ENCODE measurements around the gene ADGRG4. TPM values are rescaled to one million over a fixed set of nuclear protein-coding genes. Genes with fewer than 3 reads are reported as not detected.
"Not testable (repeated sequence)": the region's sequence is repeated elsewhere in the genome, so short reads cannot be mapped to it uniquely, and the experiment has no call there.

The ADGRG4 gene
- total RNA-seq, 1 experiment from 2014 or later, result not detected

GRCh38 chrX:136386173-136386572, 85.4 kb downstream of the ADGRG4 start:
- no peak for DNase-seq (ENCODE audit: extremely low read depth, low read depth)

- DNase-seq (ENCODE audit: extremely low read depth, low read depth), result no peak
Observed at GRCh38 chrX:136386826-136387225, 86.1 kb downstream of the ADGRG4 start.

- DNase-seq (ENCODE audit: extremely low read depth, low read depth), result no peak
Observed at GRCh38 chrX:136387951-136388502, 87.3 kb downstream of the ADGRG4 start.

- no peak for DNase-seq (ENCODE audit: extremely low read depth, low read depth)
Observed at GRCh38 chrX:136390921-136391320, 90.2 kb downstream of the ADGRG4 start.

GRCh38 chrX:136395271-136395670, 94.5 kb downstream of the ADGRG4 start:
- no peak for DNase-seq (ENCODE audit: extremely low read depth, low read depth)

- no peak for DNase-seq (ENCODE audit: extremely low read depth, low read depth)
Observed at GRCh38 chrX:136397001-136397400, 96.2 kb downstream of the ADGRG4 start.

- DNase-seq (ENCODE audit: extremely low read depth, low read depth), result no peak
Observed at GRCh38 chrX:136405126-136405525, 104.4 kb downstream of the ADGRG4 start.

GRCh38 chrX:136417806-136418205, 117.0 kb downstream of the ADGRG4 start:
- DNase-seq (ENCODE audit: extremely low read depth, low read depth), result no peak

GRCh38 chrX:136421338-136421737, 120.6 kb downstream of the ADGRG4 start:
- no peak for DNase-seq (ENCODE audit: extremely low read depth, low read depth)

GRCh38 chrX:136423724-136424123, 123.0 kb downstream of the ADGRG4 start:
- DNase-seq (ENCODE audit: extremely low read depth, low read depth), result no peak

- DNase-seq (ENCODE audit: extremely low read depth, low read depth), result no peak
Observed at GRCh38 chrX:136425996-136426395, 125.2 kb downstream of the ADGRG4 start.

- no peak for DNase-seq (ENCODE audit: extremely low read depth, low read depth)
Observed at GRCh38 chrX:136431625-136432024, 130.9 kb downstream of the ADGRG4 start.

GRCh38 chrX:136437774-136438173, 137.0 kb downstream of the ADGRG4 start:
- DNase-seq (ENCODE audit: extremely low read depth, low read depth), result no peak

GRCh38 chrX:136438192-136438591, 137.4 kb downstream of the ADGRG4 start:
- DNase-seq (ENCODE audit: extremely low read depth, low read depth), result no peak

GRCh38 chrX:136445674-136446073, 144.9 kb downstream of the ADGRG4 start:
- not testable (repeated sequence) for DNase-seq (ENCODE audit: extremely low read depth, low read depth)

- no peak for DNase-seq (ENCODE audit: extremely low read depth, low read depth)
Observed at GRCh38 chrX:136446208-136446607, 145.4 kb downstream of the ADGRG4 start.

GRCh38 chrX:136447308-136447707, 146.5 kb downstream of the ADGRG4 start:
- no peak for DNase-seq (ENCODE audit: extremely low read depth, low read depth)

- no peak for DNase-seq (ENCODE audit: extremely low read depth, low read depth)
Observed at GRCh38 chrX:136447968-136448367, 147.2 kb downstream of the ADGRG4 start.

- no peak for DNase-seq (ENCODE audit: extremely low read depth, low read depth)
Observed at GRCh38 chrX:136450050-136450830, 149.5 kb downstream of the ADGRG4 start.

GRCh38 chrX:136452614-136453013, 151.9 kb downstream of the ADGRG4 start:
- DNase-seq (ENCODE audit: extremely low read depth, low read depth), result no peak

- no peak for DNase-seq (ENCODE audit: extremely low read depth, low read depth)
Observed at GRCh38 chrX:136453114-136453513, 152.4 kb downstream of the ADGRG4 start.

- no peak for DNase-seq (ENCODE audit: extremely low read depth, low read depth)
Observed at GRCh38 chrX:136453771-136454170, 153.0 kb downstream of the ADGRG4 start.
